PC-3 (cell line): ENCODE data around the gene HOXA2.

Source experiments
- EZH2 ChIP-seq: fragments of 300-600 bp; sonication (generic); IDR thresholded peaks from one replicate; pipeline ENCODE4 v1.6.1; 2017; ENCODE audit warnings: antibody characterized with exemption, mild to moderate bottlenecking, low read length; ENCODE audit not compliant: unreplicated experiment
- EZH2phosphoT487 ChIP-seq: fragments of 300-600 bp; sonication (generic); IDR thresholded peaks from 2 replicates; pipeline ENCODE4 v1.6.1; 2018; ENCODE audit warnings: mild to moderate bottlenecking, antibody characterized with exemption, low read length, borderline replicate concordance
- TF ChIP-seq, protein P1 (sequence below): fragments of 300-600 bp; sonication (generic); conservative IDR thresholded peaks from 2 replicates; pipeline ENCODE4 v1.5.1; 2017; ENCODE audit warnings: antibody characterized with exemption, low read depth, mild to moderate bottlenecking, low read length

DNA sequence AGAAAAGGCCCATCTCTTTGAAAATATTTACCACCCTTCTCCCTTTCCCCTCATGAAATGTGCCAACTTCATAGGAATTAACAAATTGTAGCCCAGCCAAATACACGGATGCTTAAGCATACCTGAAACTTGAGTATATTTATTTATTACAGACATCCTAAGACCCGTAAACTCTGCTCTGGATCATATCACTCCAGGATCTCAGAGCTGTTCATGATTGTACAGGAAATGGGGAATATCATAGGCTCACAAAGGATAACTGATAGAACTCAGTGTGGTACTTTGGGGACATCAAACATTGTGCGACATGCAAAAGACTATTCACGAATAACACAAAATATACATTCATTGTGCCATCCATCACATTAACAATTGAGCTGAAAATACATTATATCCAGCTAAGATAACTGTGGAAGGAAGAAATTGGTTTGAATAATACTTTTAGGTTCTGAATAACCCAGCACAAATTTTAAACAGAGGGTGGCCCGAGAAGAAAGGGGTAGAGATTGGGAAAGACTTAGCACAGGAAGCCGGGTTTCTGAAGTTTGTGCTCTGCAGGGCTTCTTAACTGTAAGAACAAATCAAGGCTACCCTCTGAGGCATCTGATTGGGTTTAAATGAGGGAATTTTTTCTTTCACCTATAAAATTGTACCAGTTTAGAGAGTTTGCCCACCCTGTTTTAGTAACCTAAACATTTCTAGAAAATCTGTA lies 9.1 kb downstream of the HOXA2 start:
- TF ChIP-seq, protein P1, sequence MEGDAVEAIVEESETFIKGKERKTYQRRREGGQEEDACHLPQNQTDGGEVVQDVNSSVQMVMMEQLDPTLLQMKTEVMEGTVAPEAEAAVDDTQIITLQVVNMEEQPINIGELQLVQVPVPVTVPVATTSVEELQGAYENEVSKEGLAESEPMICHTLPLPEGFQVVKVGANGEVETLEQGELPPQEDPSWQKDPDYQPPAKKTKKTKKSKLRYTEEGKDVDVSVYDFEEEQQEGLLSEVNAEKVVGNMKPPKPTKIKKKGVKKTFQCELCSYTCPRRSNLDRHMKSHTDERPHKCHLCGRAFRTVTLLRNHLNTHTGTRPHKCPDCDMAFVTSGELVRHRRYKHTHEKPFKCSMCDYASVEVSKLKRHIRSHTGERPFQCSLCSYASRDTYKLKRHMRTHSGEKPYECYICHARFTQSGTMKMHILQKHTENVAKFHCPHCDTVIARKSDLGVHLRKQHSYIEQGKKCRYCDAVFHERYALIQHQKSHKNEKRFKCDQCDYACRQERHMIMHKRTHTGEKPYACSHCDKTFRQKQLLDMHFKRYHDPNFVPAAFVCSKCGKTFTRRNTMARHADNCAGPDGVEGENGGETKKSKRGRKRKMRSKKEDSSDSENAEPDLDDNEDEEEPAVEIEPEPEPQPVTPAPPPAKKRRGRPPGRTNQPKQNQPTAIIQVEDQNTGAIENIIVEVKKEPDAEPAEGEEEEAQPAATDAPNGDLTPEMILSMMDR, result no peak
- TF ChIP-seq EZH2phosphoT487, result no peak
- TF ChIP-seq EZH2, result no peak
